Mammary epithelial cell (primary cell): ENCODE results near the gene GNE.

Experiments
- EZH2 ChIP-seq: IDR thresholded peaks from 2 replicates; pipeline ENCODE4 v1.6.1; 2012; ENCODE audit warnings: low read length, inconsistent platforms, borderline replicate concordance
- TF ChIP-seq, protein P1 (sequence below), 2 donors: IDR thresholded peaks in 1 of 2; conservative IDR thresholded peaks in 1 of 2; 2 replicates each; pipeline ENCODE4 v1.5.1; 2011 to 2012; ENCODE audit warnings: inconsistent platforms in 2 of 2, low read length in 2 of 2, mild to moderate bottlenecking in 2 of 2, control low read depth in 1 of 2, low read depth in 1 of 2; ENCODE audit not compliant: insufficient read depth in 1 of 2; ENCODE audit errors: extremely low read depth in 1 of 2

GRCh38 chr9:36301227-36301626, 43.0 kb upstream of the GNE start:
- TF ChIP-seq, protein P1, sequence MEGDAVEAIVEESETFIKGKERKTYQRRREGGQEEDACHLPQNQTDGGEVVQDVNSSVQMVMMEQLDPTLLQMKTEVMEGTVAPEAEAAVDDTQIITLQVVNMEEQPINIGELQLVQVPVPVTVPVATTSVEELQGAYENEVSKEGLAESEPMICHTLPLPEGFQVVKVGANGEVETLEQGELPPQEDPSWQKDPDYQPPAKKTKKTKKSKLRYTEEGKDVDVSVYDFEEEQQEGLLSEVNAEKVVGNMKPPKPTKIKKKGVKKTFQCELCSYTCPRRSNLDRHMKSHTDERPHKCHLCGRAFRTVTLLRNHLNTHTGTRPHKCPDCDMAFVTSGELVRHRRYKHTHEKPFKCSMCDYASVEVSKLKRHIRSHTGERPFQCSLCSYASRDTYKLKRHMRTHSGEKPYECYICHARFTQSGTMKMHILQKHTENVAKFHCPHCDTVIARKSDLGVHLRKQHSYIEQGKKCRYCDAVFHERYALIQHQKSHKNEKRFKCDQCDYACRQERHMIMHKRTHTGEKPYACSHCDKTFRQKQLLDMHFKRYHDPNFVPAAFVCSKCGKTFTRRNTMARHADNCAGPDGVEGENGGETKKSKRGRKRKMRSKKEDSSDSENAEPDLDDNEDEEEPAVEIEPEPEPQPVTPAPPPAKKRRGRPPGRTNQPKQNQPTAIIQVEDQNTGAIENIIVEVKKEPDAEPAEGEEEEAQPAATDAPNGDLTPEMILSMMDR (conservative IDR thresholded peaks at IDR 0.05 in 1 of 2, IDR thresholded peaks at IDR 0.05 in 1 of 2; ENCODE audit: extremely low read depth in 1 of 2, insufficient read depth in 1 of 2, low read depth in 1 of 2, low read length in 2 of 2) = no peak
- TF ChIP-seq EZH2 = no peak
